Endometrial microvascular endothelial cells (primary cell): ENCODE results near the gene SLC44A1. TPM values are rescaled to one million over a fixed set of nuclear protein-coding genes. Genes with fewer than 3 reads are reported as not detected.

Experiments used
- in situ Hi-C: cut with HindIII; loops from 2 replicates; pipeline ENCODE4 v1.10.0; 2017; ENCODE audit warnings: low sequenced_read_pairs, low pct_unique_long_range_greater_than_20kb; ENCODE audit errors: inconsistent ontology term
- total RNA-seq: library from RNA; depleted of rRNA; stranded (reverse); fragments of >200 nt; gene quantifications from one replicate; pipeline ENCODE4 v1.2.3, GENCODE V29; 2015; ENCODE audit errors: inconsistent ontology term

SLC44A1 gene
- total RNA-seq, 1 donor from 2014 or later = 63.2 TPM

DNA sequence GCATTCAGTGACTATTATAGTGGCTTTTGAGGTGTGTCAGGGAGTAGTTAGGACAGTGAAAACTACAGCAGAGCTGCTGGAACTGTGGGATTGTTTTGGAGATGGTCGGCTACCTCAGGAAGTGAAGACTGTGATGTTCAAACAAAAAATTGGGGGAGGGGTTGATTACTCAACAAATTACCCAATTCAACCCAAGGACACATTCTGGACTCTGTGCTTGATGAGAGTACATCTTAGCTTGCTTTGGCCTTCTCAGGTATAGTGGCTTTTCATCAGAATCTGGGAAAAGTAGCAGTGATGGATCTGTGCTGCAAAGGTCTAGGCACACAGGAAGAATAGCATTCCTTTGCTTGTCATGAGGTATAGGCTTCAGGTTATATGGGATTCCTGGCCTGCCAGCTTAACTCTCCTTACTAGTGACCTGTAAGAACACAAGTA is 47.0 kb downstream of the SLC44A1 start:
- in situ Hi-C loops = no loop called here

DNA sequence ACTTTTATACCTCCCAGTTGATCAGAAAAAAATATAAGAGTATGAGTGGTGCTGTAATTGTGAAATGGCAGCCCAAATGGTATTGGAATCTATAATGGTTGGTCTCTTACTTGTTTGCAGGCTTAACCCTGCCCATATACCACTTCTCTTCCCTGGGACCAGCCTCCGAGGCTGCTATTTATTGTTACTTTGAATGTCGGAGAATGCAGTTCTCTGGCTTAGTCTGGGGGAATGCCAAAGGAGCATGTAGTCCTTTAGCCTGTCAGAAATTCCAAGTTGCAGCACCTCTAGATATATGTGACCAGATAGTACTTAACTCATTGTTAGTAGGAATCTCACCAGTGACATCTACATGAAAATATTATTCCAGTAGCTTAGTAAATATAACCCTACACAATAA is 47.5 kb downstream of the SLC44A1 start:
- in situ Hi-C loops = no loop called here

DNA sequence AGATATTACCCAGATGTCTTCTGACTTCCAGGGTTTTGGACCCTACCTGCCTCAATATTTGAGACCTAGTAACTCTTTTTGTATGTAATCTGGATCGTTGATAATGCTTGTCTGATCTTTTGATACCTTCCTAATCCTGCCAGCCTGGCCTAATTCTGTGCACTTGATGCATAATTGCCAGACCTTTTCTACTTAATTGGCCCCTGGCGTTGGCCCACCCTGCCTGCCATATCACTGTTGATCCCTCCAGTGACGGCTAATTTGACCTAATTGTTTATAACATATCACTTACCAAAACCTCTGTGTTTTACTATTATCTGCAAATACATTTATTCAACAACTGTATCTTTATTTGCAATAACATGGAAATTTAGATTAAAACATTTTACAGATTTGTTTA is 49.0 kb downstream of the SLC44A1 start:
- in situ Hi-C loops = no loop called here

DNA sequence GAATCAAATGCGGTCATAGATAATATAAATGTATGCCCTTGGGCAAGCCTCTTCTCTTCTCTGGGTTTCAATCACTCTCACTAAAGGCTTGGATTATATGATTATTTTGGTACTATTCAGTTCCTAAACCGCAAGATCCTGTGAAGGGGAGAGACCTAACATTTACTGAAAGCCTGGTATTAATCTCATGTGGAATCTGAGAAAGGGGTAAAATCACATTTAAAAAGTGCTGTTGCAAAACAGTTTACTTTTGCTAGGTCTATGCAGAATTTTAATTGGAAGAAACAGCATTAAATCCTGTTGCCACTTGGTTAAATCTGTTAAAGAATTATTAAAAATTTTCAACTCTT is 50.7 kb downstream of the SLC44A1 start:
- in situ Hi-C loops = no loop called here

DNA sequence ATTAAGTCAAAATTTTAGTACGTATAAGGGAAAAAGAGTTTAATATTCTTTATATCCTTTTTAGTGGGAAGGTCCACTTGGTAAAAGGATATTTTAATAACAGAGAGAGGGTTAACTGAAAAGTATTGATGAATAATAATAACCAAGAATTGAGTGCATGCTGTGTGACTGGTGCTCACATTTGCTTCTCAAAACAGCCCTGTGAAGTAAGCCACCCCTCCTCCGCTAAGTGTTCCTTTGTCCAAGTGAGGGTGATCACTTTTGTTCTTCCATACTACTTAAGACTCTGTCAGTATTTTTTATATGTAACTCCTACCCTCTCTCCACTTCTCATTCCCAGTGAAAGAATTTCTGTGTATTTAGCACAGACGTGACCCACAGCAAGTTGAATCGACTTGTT is 51.5 kb downstream of the SLC44A1 start:
- in situ Hi-C loops = no loop called here

DNA sequence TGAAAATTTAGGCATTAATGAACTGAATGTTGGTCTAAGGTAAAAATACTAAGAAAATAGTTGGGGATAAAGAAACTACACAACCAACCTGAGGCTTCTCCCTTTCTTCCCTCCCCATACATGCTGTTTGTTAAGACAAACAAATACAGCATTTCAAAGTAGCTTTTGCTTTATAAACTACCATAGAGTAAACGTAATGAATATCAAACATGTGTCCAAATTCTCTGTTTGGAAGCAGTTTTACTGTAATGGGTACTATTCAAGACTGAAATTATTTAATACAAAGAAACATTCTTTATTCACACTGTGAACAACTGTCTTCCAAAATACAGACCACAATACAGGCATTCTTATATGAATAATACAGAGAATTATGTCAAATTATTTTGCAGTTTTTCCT is 52.0 kb downstream of the SLC44A1 start:
- in situ Hi-C loops = no loop called here

DNA sequence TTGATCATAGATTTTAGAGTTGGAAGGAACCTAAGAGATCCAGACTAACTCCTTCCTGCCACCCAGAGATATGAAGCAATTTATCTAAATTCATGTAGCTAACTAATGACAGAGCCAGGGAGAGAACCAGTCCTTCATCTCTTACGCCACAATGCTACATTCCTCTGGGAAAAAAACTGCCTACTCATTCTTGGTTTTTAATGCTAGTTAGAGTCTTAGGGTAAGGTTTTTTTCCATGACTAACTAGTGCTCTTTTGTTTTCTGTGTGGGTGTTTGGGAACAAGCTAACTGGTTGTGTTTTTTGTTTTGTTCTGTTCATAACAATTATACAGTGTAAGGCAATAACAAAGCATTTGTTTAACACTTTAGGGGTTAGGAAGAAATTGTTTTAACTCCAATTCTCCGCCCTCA is 52.4 kb downstream of the SLC44A1 start:
- in situ Hi-C loops = no loop called here

DNA sequence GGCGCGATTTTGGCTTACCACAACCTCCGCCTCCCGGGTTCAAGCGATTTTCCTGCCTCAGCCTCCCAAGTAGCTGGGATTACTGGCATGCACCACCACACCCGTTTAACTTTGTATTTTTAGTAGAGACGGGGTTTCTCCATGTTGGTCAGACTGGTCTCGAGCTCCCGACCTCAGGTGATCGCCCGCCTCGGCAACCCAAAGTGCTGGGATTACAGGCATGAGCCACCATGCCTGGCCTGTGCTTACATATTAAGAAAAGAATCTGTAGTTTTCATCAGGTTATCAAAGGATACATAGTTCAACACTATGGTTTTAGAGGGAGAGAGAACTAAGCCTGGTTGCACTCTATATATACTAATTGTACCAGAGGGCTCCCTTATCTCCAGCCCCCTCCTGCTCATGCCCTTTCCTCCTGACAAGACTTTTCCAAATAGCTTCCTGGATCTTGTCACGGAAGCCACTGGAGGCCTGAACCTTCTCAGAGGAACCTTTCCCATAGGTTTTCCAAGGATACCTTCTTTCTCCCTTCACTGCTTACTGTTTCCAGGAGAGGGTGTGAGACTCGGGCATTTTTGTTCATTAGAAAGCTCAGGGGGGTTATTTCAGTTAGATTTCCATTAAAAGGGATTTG is 53.1 kb downstream of the SLC44A1 start:
- in situ Hi-C loops = no loop called here

DNA sequence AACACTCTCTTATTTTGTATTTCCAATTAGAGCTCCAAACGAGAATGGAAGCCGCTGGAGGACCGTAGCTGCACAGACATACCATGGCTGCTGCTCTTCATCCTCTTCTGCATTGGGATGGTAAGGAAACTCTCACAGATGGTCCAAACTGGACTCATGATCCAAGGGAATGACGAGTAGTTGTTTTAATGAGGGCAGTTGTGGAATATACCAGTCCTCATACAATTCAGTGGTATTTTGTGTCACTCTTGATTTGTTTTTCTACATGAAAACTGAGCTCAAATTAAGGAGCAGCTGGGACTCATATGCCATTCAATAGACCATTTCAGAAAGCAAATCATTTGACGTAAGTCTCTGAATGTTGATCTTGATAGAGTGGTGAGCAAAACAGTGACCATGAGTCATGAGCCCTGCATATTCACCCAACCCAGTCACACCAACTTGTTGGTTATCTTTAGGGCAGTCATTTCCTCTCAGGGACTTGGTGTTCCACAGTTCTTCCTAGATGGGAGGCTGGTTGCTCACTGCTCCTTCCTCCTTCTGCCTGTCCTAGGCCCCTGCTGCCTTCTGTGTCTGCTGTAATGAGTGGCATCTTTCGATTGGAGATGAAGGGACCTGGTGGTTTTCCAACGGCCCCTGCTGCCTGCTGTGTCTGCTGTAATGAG is 54.9 kb downstream of the SLC44A1 start:
- in situ Hi-C loops = no loop called here

DNA sequence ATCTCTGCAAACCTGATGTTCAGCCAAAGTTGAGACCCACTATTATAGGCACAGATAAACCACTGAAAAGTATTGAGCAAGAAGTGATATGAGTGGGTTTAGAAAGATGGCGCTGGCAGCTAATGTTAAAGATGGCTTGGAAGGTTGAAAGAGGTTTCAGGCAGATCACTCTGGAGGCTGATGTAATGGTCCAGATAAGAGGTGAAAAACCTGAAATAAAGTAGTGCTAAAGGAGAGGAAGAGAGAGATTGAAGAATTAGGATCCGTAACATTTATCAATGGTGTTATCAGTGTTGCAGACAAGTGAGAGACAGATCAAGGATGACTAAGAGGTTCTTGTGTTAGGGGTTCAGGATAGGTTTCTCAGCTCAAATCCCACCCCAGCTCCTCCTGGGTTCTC is 58.3 kb downstream of the SLC44A1 start:
- in situ Hi-C loops = no loop called here

DNA sequence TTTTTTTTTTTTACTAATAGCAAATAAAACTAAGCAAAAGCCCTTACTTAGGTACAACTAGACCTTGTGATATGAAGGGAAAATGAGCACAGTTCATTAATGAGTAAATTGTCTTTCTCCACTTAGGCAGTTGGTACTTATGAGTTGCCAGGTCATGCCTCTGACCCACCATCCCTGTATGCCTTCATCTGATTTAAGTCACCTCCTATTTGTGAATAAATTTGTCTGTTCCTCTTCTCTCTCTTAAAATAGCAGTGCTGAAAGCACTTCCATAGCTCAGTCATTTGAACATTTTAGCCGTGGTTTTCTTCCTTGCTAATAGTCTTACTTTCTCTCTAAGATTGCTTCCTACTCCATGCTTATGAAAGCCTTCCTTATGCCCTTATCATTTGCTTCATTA is 61.4 kb downstream of the SLC44A1 start:
- in situ Hi-C loops = no loop called here

DNA sequence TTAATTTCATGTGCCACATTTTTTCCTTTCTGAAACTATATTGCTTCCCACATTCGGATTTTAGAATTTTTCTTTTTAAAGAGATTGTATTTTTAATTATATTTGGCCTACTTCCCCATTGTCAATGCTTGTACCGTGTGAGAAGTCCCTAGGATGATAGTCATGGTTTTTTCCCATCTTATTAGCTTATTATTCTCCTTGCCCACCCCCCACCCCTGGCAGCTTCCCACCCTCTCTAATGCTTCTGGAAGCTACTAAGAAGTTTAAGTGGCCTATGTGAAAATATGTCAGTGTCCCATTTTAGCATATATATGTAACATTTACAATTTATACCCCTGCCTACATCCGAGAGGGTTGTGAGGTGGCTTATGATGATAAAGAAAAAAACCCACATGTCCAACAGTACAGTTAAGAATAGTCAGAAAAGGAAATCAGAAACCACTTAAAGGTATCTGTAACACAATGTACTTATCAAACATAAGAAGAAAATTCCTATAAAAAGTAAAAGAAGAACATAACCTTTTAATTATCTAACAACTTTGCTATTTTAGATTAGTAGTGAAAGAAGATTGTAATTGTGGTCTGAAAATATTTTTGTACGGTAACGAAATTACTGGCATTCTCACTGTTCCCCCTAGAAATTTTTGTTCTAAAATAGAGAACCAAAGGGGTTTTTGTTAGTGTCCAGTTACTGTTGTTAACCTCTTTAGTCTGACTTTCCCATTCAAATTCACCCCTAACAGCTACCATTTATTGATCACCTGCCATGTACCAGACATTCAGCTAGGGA is 62.1 kb downstream of the SLC44A1 start:
- in situ Hi-C loops = no loop called here

DNA sequence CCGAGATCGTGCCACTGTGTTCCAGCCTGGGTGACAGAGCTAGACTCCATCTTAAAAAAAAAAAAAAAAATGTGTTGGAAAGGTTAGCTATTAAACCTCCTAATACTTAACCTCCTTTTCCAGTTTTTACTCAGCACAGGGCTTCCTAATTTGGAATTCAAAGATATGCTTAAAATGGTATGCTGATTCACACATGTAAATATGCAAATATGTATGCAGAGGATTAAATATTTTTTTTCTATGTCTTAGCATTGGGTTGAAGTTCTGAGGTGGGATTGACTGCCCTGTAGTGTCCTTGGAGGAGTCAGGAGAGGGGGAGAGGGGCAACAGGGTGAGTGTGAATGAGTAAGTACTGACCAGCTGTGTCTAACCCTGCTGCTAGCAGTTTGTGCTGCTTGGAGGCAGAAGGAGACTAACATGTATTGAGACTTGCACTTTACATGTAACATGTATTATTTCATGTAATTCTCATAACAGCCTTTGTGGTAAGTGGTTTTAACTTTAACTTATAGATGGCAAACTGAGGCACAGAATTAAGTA is 63.2 kb downstream of the SLC44A1 start:
- in situ Hi-C loops = no loop called here

DNA sequence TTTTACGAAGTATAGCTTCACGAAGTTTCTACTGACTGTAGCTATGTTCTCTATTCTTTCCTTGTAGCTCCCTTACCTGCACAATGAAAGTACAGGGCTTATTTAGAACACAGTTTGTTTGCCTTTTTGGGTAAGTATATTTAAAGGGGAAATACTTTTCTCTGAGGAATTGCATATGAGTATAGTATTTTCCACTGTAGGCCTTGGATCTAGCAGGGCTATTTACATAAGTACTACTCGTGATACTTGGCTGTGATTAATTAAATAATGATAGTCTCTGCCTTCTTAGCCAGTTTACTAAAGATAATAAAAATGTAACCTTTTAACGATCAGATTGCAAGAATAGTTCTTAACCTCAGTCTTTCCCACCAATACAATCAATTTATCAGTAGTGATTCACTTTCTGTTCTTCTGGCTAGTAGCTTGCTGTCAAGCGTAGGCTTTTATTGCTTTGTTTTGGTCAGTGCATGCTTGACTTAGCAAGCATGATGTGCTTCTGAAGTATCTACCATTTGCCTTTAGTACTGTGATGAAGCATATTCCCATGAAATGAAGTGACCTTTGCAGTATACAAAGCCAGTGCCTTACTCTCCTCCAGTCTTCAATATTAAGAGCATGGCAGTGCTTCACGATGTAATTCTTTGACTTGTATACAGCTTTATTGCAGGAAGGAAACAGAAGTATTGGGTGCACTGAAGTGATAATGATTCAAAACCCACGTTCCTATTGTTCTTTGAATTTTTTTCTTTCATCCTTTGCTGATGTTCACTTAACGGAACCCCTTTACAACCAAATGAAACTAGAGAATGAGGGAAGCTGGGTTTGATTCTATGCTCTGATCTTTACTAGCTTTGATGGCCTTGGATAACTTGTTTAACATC is 64.2 kb downstream of the SLC44A1 start:
- in situ Hi-C loops = no loop called here

DNA sequence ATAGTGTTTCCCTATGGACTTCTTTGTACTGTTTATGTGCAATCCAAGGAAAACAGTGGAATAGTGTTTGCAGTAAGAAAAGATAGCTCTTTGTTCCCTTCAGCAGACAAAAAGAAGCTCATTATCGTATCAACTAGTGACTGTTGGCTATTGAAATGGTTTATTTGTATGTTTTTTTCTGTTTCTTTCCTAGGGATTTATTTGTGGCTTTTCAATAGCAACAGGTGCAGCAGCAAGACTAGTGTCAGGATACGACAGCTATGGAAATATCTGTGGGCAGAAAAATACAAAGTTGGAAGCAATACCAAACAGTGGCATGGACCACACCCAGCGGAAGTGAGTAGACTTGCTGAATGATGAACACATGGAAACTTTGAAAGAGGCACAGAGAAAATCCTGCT is 65.1 kb downstream of the SLC44A1 start:
- in situ Hi-C loops = no loop called here

DNA sequence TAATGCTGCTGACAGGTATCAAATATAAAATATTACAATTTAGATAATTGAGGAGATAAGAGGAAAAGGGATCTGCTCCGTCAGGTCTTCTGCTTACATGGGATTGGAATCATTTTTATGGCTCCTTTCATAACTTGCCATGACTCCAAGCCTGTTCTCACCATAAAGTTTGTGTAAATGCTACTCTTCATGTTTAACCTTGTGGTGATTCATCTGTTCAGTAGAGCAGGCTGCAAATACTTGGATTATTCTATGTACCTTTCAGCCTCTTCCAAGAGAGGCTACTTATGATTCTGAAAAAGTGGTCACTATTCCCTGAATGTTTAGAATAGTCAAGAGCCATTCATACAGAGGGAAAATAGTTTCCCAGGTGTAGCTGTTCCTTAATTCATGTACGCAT is 66.9 kb downstream of the SLC44A1 start:
- in situ Hi-C loops = no loop called here

DNA sequence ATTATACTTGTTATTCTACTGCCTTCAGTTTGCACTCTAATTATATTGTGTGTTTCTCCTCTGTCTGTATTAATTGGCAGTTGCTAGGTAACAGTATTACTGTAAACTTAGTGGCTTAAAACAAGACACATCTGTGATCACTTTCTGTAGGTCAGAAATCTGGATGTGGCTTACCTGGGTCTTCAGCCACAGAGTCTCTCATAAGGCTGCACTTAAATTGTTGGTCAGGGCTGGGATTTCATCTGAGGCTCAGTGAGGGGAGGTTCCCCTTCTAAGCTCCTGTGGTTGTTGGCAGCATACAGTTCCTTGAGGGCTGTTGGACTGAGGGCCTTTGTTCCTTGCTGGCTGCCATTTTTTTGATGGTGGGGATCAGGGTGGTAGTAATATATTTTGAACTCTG is 68.8 kb downstream of the SLC44A1 start:
- in situ Hi-C loops = no loop called here

DNA sequence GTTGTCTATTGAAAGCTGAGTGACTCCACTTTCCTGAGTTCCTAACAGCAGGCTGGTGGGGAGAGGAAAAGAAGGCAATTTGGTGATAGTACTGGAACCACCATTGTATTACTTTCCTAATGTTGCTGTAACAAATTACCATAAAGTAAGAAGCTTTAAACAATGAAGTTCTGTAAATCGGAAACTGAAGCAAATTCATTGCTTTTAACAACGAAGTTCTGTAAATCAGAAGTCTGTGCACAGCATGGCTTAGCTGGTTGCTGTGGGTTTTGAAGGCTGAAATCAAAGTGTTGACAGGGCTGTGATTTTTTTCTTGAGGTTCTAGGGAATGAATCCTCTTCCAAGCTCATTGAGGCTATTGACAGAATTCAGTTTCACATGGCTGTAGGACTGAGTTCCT is 72.3 kb downstream of the SLC44A1 start:
- in situ Hi-C loops = no loop called here

DNA sequence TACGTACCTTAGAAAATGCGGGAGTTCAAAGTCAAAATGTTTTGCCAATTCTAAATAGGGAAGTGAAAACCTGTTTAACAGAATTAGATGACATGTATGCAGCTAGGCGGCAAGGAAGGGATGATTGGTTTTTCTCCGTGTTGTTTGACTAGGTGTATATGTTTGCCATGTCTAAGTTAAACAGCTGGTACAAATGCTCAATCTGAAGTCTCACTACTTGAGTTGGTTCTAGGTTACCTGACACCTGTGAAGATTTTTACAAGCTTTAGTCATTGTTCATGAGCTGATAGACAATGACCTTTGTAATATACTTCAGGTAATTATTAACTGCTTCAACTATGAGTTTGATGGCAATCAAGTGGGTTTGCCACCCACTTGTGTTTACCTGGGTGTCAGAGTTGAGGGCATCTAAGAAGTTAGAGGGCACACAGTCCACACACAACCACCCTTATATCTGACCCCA is 74.3 kb downstream of the SLC44A1 start:
- in situ Hi-C loops = no loop called here
